ENCODE data around the gene MROH7.

DNA sequence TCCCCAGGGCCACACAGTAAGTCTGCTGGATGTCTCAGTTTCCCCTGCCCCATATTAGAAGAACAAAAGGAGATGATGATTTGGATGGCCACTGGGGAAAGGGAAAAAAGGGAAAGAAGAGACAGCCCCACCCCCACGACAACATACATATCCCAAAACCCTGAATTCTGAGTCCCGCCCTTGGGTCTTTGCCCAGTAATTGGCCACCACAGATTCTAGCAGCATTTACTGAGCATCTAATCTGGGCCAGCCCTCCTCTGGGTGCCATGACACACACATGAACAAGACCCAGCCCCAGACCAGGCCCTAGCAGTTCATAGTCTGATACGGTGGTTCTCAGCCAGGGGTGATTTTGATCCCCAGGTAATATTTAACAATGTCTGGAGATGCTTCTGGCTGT, 68.8 kb downstream of the MROH7 start:
- TF ChIP-seq, protein P1, sequence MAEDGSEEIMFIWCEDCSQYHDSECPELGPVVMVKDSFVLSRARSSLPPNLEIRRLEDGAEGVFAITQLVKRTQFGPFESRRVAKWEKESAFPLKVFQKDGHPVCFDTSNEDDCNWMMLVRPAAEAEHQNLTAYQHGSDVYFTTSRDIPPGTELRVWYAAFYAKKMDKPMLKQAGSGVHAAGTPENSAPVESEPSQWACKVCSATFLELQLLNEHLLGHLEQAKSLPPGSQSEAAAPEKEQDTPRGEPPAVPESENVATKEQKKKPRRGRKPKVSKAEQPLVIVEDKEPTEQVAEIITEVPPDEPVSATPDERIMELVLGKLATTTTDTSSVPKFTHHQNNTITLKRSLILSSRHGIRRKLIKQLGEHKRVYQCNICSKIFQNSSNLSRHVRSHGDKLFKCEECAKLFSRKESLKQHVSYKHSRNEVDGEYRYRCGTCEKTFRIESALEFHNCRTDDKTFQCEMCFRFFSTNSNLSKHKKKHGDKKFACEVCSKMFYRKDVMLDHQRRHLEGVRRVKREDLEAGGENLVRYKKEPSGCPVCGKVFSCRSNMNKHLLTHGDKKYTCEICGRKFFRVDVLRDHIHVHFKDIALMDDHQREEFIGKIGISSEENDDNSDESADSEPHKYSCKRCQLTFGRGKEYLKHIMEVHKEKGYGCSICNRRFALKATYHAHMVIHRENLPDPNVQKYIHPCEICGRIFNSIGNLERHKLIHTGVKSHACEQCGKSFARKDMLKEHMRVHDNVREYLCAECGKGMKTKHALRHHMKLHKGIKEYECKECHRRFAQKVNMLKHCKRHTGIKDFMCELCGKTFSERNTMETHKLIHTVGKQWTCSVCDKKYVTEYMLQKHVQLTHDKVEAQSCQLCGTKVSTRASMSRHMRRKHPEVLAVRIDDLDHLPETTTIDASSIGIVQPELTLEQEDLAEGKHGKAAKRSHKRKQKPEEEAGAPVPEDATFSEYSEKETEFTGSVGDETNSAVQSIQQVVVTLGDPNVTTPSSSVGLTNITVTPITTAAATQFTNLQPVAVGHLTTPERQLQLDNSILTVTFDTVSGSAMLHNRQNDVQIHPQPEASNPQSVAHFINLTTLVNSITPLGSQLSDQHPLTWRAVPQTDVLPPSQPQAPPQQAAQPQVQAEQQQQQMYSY (CRISPR knock-in tag; IDR thresholded peaks at IDR 0.05): no peak
- no peak for TF ChIP-seq ZFX (CRISPR knock-in tag; IDR thresholded peaks at IDR 0.05; ENCODE audit: low read depth)
- no peak for TF ChIP-seq RBFOX2 (IDR thresholded peaks at IDR 0.05; ENCODE audit: low read depth, low read length)
- no peak for TF ChIP-seq ZNF343 (CRISPR knock-in tag; IDR thresholded peaks at IDR 0.05)
- no peak for TF ChIP-seq POLR2A (IDR thresholded peaks at IDR 0.05; ENCODE audit: insufficient read depth in 1 of 2, low read depth in 2 of 2, low read length in 2 of 2)
- no peak for TF ChIP-seq EZH2 (conservative IDR thresholded peaks at IDR 0.05; ENCODE audit: low read depth, low read length)
- TF ChIP-seq, protein P2, sequence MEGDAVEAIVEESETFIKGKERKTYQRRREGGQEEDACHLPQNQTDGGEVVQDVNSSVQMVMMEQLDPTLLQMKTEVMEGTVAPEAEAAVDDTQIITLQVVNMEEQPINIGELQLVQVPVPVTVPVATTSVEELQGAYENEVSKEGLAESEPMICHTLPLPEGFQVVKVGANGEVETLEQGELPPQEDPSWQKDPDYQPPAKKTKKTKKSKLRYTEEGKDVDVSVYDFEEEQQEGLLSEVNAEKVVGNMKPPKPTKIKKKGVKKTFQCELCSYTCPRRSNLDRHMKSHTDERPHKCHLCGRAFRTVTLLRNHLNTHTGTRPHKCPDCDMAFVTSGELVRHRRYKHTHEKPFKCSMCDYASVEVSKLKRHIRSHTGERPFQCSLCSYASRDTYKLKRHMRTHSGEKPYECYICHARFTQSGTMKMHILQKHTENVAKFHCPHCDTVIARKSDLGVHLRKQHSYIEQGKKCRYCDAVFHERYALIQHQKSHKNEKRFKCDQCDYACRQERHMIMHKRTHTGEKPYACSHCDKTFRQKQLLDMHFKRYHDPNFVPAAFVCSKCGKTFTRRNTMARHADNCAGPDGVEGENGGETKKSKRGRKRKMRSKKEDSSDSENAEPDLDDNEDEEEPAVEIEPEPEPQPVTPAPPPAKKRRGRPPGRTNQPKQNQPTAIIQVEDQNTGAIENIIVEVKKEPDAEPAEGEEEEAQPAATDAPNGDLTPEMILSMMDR (CRISPR knock-in tag; IDR thresholded peaks at IDR 0.05): no peak
- no peak for TF ChIP-seq RNF2 (conservative IDR thresholded peaks at IDR 0.05; ENCODE audit: low read depth)
- no peak for TF ChIP-seq RFX5 (IDR thresholded peaks at IDR 0.05; ENCODE audit: low read depth, low read length)
- TF ChIP-seq, protein P3, sequence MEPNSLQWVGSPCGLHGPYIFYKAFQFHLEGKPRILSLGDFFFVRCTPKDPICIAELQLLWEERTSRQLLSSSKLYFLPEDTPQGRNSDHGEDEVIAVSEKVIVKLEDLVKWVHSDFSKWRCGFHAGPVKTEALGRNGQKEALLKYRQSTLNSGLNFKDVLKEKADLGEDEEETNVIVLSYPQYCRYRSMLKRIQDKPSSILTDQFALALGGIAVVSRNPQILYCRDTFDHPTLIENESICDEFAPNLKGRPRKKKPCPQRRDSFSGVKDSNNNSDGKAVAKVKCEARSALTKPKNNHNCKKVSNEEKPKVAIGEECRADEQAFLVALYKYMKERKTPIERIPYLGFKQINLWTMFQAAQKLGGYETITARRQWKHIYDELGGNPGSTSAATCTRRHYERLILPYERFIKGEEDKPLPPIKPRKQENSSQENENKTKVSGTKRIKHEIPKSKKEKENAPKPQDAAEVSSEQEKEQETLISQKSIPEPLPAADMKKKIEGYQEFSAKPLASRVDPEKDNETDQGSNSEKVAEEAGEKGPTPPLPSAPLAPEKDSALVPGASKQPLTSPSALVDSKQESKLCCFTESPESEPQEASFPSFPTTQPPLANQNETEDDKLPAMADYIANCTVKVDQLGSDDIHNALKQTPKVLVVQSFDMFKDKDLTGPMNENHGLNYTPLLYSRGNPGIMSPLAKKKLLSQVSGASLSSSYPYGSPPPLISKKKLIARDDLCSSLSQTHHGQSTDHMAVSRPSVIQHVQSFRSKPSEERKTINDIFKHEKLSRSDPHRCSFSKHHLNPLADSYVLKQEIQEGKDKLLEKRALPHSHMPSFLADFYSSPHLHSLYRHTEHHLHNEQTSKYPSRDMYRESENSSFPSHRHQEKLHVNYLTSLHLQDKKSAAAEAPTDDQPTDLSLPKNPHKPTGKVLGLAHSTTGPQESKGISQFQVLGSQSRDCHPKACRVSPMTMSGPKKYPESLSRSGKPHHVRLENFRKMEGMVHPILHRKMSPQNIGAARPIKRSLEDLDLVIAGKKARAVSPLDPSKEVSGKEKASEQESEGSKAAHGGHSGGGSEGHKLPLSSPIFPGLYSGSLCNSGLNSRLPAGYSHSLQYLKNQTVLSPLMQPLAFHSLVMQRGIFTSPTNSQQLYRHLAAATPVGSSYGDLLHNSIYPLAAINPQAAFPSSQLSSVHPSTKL (CRISPR knock-in tag; IDR thresholded peaks at IDR 0.05): no peak

Measured in HepG2 (cell line).